HUDEP-2 (cell line): Measurements from ENCODE around the gene VPS13D.

Source experiments
- DNase-seq, 76 experiments: peaks; one replicate each; lab custom pipeline; 2025; ENCODE audit not compliant: unreplicated experiment in 76 of 76; lab: John Stamatoyannopoulos, UW

The VPS13D gene, protein sequence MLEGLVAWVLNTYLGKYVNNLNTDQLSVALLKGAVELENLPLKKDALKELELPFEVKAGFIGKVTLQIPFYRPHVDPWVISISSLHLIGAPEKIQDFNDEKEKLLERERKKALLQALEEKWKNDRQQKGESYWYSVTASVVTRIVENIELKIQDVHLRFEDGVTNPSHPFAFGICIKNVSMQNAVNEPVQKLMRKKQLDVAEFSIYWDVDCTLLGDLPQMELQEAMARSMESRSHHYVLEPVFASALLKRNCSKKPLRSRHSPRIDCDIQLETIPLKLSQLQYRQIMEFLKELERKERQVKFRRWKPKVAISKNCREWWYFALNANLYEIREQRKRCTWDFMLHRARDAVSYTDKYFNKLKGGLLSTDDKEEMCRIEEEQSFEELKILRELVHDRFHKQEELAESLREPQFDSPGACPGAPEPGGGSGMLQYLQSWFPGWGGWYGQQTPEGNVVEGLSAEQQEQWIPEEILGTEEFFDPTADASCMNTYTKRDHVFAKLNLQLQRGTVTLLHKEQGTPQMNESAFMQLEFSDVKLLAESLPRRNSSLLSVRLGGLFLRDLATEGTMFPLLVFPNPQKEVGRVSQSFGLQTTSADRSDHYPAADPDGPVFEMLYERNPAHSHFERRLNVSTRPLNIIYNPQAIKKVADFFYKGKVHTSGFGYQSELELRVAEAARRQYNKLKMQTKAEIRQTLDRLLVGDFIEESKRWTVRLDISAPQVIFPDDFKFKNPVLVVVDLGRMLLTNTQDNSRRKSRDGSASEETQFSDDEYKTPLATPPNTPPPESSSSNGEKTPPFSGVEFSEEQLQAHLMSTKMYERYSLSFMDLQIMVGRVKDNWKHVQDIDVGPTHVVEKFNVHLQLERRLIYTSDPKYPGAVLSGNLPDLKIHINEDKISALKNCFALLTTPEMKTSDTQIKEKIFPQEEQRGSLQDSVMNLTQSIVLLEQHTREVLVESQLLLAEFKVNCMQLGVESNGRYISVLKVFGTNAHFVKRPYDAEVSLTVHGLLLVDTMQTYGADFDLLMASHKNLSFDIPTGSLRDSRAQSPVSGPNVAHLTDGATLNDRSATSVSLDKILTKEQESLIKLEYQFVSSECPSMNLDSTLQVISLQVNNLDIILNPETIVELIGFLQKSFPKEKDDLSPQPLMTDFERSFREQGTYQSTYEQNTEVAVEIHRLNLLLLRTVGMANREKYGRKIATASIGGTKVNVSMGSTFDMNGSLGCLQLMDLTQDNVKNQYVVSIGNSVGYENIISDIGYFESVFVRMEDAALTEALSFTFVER (N-terminal part only)

DNA sequence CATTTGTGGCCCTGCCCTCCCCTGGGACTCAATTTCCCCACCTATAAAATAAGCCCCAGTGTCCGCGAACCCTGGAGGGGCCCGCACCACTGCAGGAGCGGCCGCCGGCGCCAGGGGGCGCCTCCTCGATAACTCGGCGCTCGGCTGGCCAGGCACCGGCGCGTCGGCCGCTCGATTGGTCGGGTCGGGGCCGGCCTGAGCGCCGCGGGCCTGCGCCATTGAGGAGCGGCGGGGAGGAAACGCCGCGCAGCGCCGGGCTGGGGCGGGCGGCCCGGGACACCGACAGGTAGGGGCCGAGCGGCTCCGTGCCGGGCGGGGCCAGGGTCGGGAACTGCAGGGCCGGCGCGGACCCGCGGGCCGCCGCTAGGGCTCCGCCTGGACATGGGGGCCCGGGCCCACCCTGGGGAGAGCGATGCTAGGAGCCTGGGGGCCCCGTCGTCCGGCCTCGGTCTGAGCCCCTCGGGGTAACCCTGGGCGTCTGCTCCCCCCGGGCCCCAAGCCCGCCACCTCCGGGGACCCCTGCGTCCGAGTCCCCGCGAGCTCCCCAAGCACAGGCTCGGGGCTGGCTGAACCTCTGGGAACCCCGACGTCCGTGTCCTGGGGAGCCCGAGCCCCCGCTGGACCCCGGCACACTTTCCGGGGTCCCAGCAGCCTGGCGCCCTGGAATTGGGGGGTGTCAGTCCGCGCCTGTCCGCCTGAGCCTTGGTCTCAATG is at the start of gene VPS13D:
VPS13D (plus strand) TSS at position 196 of the 714 bp plus-strand sequence. CDS start 4,237 bp downstream, outside the sequence.
- DNase-seq, result peak in 65 of 76 experiments; percentile 11 to 83 (median 58)

DNA sequence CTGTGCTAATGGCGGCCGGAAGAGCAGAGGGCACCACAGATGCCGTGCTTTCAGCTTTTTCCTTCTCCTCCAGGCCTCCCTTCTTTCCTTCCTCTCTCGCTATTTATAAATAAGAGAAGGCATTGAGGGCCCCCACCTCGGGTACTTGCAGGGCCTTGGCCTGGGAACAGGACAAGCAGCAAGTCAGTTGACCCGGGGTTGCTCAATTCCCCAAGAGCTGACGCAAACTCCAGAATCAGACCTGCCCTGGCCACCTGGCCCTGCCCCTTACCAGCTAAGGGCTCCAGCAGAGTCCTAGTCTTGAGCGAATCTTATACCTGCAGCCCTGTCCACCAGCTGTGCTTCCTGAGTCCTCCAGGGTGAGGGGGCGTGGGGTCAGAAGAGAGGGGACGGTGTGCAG is 49.5 kb upstream of the VPS13D start:
- DNase-seq, result no peak

GRCh38 chr1:12180903-12181302 is 48.9 kb upstream of the VPS13D start:
- DNase-seq, result no peak

GRCh38 chr1:12181568-12181967 is 48.3 kb upstream of the VPS13D start:
- no peak for DNase-seq

- DNase-seq, result no peak
Observed at GRCh38 chr1:12182410-12182984, 47.3 kb upstream of the VPS13D start.

DNA sequence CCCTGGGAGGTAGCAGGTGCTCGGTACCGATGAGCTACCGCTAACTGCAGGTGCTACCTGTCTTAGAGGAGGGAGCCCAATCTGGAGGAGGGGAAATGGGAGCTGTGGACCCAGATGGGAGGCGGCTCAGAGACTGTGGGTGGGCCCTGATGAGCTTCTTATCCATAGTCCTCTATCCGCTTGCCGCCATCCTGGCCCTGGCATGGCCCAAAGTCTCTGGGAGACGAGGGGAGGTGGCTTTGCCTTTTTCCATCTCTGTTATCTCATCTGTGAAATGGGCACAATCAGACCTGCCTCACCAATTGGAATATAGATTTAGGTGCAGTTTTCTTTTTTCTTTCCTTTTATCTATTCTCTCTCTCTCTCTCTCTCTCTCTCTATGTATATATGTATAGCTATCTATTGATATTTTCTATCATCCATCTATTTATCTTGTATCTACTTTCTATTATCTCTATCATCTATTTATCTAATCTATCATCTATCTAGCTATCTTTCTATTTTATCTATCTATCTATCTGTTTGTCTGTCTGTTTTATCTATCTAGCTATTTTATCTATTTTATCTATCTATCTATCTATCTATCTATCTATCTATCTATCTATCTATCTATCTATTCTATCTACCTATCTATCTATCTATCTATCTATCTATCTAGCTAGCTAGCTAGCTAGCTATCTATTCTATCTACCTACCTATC is 46.6 kb upstream of the VPS13D start:
- no peak for DNase-seq

DNA sequence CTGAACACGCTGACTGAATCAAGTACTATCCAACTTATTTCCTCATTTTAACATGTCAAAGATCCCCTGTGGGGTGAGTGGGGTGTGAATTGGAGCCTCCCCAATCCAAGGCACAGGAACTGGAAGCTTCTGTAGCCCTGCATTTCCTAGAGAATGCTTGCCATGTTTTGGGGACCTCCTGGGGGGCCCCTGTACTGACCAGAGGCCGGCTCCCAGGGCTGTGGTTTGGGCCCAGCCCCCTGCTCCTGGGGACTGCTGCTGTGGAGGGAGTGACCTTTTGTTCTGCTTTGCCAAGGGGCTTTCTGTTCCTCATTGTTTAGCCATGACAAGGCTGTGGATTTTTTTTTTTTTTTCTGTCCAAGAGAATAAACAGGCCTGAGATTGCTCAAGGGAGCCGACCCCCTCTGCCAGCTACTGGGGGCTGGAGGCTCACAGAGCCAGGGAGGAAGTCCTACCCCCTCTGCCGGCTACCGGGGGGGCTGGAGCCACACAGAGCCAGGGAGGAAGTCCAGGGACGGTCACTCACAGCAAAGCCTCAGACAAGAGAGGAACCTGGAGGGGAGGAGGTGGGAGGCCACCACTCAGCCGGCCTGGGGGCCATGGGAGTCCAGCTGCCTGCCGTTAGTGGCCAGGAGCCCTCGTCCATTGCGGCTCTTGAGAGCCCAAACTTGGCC is 45.7 kb upstream of the VPS13D start:
- DNase-seq, result no peak

DNA sequence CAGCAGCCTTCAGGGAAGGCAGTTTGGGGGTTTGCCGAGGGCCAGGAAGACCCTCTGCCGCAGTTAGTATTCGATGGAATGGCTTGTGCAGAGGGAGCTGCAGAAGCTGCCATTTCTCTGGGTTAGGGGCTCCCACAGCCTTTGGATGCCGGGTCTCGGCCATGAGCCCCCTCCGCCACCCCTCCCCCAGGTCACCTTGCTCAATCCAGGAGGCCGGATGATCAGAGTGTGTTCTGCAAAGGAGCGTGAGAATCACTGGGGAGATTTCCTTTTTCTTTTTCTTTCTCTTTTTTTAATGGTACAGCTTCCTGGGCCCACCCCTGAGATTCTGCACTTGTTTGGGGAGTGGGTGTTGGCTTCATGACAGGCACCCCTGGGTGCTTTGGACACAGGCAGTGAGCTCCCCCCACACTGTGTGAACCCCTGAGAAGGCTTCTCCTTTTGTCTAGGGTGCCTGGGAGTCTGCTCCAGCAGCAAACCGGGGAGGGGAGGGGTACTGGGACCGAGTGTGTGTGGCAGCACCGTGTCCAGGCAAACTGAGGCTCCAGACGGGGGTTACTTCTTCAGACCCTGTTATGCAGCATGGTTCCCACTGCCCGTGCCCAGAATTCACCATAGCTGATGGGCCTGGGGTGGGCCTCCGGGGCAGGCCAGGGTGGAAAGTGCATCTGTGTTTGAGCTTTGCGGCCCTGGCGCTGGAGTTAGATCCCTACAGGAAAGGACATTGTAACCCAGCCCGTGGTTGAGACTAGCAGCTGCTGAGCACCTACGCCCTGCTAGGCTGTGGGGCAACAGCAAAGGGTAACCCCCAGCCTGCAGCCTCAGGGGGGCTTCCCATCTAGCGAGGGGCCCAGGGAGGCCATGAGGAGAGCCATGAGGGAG is 44.6 kb upstream of the VPS13D start:
- DNase-seq, result no peak

DNA sequence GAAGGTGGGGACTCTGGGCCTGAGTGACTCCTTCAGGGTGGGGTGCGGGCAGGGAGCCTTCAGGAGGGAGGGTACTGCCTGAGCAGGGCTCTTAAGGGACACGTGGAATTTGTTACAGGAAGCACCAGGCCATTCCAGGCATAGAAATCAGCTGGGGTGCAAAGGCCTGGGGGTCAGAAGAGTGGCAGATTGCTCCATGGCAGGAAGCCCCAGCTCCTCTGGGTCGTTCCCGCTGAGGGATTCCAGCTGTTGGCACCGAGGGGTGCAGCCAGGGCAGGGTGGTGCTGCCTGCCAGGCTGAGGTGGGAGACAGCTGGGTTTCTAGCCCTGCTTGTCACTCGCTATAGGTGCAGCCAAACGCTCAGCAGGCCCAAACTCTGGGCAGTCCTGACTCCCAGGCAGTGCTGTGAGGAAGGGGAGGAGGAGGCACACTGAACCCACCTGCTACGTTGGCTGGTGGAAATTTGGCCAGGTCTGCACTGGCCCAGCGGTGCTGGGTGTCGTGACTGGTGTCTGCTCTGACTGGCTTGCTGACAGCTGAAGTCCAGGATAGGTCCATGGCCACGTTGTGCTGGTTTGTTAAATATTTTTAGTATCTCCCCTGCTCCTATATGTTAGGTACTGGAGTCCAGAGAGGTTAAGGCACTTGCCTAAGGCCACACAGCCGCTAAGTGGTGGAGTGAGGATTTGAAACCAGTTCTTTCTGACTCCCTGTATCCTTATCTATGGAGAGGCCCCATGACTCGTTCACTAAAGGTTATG is 43.7 kb upstream of the VPS13D start:
- DNase-seq, result no peak

DNA sequence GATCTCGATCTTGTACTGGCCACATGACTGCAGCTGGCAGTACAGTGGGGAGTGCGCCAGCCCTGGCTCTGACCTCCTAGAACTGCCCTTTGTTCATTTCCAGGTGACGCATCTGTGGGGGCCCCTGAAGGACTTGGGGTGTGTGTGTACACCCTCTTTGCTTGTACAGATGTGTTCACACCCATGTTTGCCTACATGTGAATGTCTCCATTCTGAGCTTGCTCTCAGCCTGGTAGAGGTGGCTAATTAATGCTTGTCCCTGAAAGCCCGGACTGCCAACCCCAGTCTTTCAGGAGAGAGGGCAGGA is 43.2 kb upstream of the VPS13D start:
- no peak for DNase-seq

GRCh38 chr1:12188115-12188514 is 41.7 kb upstream of the VPS13D start:
- DNase-seq, result no peak

DNA sequence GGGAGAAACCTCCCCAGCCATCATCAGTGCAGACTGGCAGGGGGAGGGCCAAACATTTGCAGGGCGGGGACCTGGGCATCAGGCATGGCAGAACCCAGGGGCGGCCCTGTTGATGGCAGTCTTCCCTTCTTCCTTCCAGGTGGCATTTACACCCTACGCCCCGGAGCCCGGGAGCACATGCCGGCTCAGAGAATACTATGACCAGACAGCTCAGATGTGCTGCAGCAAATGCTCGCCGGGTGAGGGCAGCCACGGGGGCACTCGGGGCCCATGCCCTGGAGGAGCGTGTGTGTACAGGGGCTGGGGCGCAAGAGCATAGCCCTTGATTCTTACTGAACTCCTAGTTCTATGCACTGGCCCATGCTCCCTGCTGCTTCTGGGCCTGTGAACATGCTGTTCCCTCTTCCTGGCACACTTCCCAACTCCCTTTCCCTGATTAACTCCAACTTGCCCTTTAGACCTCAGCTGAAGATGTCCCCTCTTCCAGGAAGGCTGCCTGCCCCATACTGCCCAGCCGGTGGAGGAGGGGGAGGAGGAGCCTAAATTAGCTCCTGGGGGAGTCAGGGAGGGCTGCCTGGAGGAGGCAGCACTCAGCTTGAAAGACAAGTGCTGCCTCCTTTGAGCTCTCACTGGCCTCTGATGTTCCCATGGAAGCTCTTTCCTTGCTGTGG is 41.0 kb upstream of the VPS13D start:
- no peak for DNase-seq

- no peak for DNase-seq
Observed at GRCh38 chr1:12189328-12189682, 40.5 kb upstream of the VPS13D start.

GRCh38 chr1:12191242-12192032 is 38.4 kb upstream of the VPS13D start:
- no peak for DNase-seq

- DNase-seq, result no peak
Observed at GRCh38 chr1:12194666-12195216, 35.1 kb upstream of the VPS13D start.

- DNase-seq, result no peak
Observed at GRCh38 chr1:12195416-12195815, 34.4 kb upstream of the VPS13D start.
